Erythroblast (primary cell): ENCODE measurements around the gene PSMG1.

Experiments
- GATA1 ChIP-seq: IDR thresholded peaks from 2 replicates; pipeline ENCODE4 v1.6.1; 2011; ENCODE audit warnings: low read depth, mild to moderate bottlenecking, control low read depth, low read length, moderate library complexity
- POLR2A ChIP-seq: IDR thresholded peaks from 2 replicates; pipeline ENCODE4 v1.6.1; 2011; ENCODE audit warnings: mild to moderate bottlenecking, low read length

DNA sequence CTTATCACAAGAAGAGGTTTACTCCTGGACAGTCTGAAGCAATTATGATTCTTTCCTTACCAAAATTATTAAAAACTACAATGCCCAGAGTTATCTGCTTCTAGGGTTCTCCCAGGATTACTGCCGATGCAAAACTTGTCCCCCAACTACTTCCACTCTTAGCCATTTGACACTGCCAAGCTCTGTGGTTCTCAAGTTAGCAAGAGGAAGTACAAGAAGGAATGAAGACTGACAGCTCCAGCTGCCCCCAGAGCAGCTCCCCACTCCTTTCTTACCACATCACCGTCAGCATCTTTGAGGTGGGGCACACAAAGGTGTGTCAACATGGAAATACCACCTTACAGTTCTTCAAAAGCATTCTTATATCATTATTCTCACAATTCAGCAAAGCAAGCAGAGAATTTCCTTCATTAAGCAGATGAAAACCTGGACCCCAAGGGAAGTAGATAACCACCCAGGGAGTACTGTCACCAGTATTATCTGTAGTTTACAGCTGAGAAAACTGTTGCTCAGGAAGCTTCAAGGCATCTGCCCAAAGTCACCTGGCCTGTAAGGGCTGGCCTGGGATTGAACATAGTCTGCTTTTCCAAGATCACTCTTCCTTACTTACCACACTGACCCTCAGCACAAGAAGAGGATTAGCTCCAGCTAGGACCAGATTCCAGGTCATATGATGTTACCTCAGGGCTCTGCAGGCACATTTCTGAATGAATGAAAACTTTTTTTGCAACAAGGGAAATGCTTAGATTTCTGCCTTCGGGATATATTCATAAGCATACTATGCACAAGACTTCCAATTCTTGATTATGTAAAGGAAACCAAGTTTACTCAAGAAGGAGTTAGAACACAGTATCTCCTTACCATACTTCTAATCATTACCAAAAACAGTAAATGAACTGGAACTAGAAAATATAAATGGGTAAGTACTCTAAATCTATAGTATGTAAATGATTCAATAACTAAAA lies 9.3 kb downstream of the PSMG1 start:
- no peak for TF ChIP-seq POLR2A
- no peak for TF ChIP-seq GATA1
